K562 (cell line): ENCODE measurements around the gene RPAIN. TPM values are rescaled to one million over a fixed set of nuclear protein-coding genes. Genes with fewer than 3 reads are reported as not detected.

Experiments
- ATAC-seq: fragments of 200-7000 bp; cut with Tn5 transposase; 3 replicates; pipeline ENCODE4 v1.9.1; 2020; ENCODE audit warnings: moderate library complexity
- BruUV-seq: library from RNA; stranded (reverse); fragments of 400-500 nt; replicated peaks from 2 replicates; lab custom pipeline; 2021; lab: Mats Ljungman, UMichigan
- CTCF ChIA-PET: fragments of 300-600 bp; formaldehyde crosslinking; extraction: SDS; loops from one replicate; lab custom pipeline; 2021; ENCODE audit warnings: low intra/inter-chr PET ratio; lab: Yijun Ruan, JAX
- POLR2A ChIA-PET: fragments of 300-600, 350-650 bp; sonication (Branson Sonifier 250); formaldehyde crosslinking; extraction: SDS; loops from one replicate; lab custom pipeline; 2021; ENCODE audit warnings: antibody characterized with exemption, inconsistent platforms; lab: Yijun Ruan, JAX
- DNase-seq, 4 experiments: peaks; one replicate each; pipeline versions ENCODE4 v3.0.0 to v3.0.0-alpha.2; 2011 to 2018; ENCODE audit warnings: low spot score in 3 of 4, mixed read lengths in 3 of 4; ENCODE audit errors: extremely low read depth in 1 of 4
- FAIRE-seq: peaks from 2 replicates; lab custom pipeline; 2011; peaks lifted over from hg19 to GRCh38; lab: Jason Lieb, UNC
- H2AFZ ChIP-seq: 2 replicates; pipeline ENCODE4 v1.6.0; 2011; ENCODE audit warnings: low read depth, low read length, control low read depth, inconsistent platforms
- H3K27ac ChIP-seq: fragments of 200-600 bp; 3 replicates; pipeline ENCODE4 v1.8.0; 2011; ENCODE audit warnings: low read depth, mild to moderate bottlenecking, control low read depth, inconsistent platforms, low read length, moderate library complexity, mixed read lengths; ENCODE audit errors: extremely low read depth
- H3K27me3 ChIP-seq, 2 experiments: fragments of 300-600 bp in 1 of 2; 2 replicates in 1 of 2; 3 replicates in 1 of 2; pipeline versions ENCODE4 v1.6.0 to v1.8.0; 2011; ENCODE audit warnings: inconsistent platforms in 2 of 2, low read length in 2 of 2, mild to moderate bottlenecking in 1 of 2, mixed read lengths in 1 of 2, moderate library complexity in 1 of 2; ENCODE audit not compliant: control insufficient read depth in 2 of 2, insufficient read depth in 2 of 2
- H3K36me3 ChIP-seq: fragments of 300-600 bp; 3 replicates; pipeline ENCODE4 v1.8.0; 2011; ENCODE audit warnings: mild to moderate bottlenecking, low read length, inconsistent platforms; ENCODE audit not compliant: control insufficient read depth, insufficient read depth
- H3K4me1 ChIP-seq, 2 experiments: fragments of 200-600 bp in 1 of 2; replicated peaks in 1 of 2; 2 replicates in 1 of 2; 3 replicates in 1 of 2; pipeline versions ENCODE4 v1.5.1 to v1.8.0; 2011; ENCODE audit warnings: inconsistent platforms in 2 of 2, low read length in 2 of 2, mild to moderate bottlenecking in 1 of 2, mixed read lengths in 1 of 2, moderate library complexity in 1 of 2; ENCODE audit not compliant: control insufficient read depth in 2 of 2, insufficient read depth in 2 of 2
- H3K4me2 ChIP-seq: 2 replicates; pipeline ENCODE4 v1.6.1; 2011; ENCODE audit warnings: low read length, control low read depth, inconsistent platforms, mixed read lengths; ENCODE audit not compliant: insufficient read depth
- H3K4me3 ChIP-seq: fragments of 200-600 bp; sonication (generic), shearing (Covaris generic); 2 replicates; pipeline ENCODE4 v1.5.1; 2016; ENCODE audit warnings: control low read depth, inconsistent platforms
- H3K79me2 ChIP-seq: fragments of 200-600 bp; 3 replicates; pipeline ENCODE4 v1.8.0; 2011; ENCODE audit warnings: low read length, inconsistent platforms; ENCODE audit not compliant: control insufficient read depth, insufficient read depth
- H3K9ac ChIP-seq, 2 experiments: 2 replicates each; pipeline versions ENCODE4 v1.6.0 to v1.6.1; 2011; ENCODE audit warnings: low read depth in 2 of 2, low read length in 2 of 2, control low read depth in 1 of 2, inconsistent platforms in 1 of 2, mild to moderate bottlenecking in 1 of 2, mixed read lengths in 1 of 2; ENCODE audit not compliant: insufficient read depth in 1 of 2
- H3K9me1 ChIP-seq: one replicate; pipeline ENCODE4 v1.6.0; 2011; ENCODE audit warnings: inconsistent platforms, mild to moderate bottlenecking, low read length, moderate library complexity; ENCODE audit not compliant: control insufficient read depth, insufficient read depth
- H3K9me3 ChIP-seq: replicated peaks from 2 replicates; pipeline ENCODE4 v1.5.1; 2011; ENCODE audit warnings: low read depth, low read length, inconsistent platforms; ENCODE audit not compliant: control insufficient read depth, insufficient read depth
- H4K20me1 ChIP-seq: replicated peaks from 2 replicates; pipeline ENCODE4 v1.6.1; 2011; ENCODE audit warnings: low read length, inconsistent platforms, mixed read lengths; ENCODE audit not compliant: control insufficient read depth, insufficient read depth
- BDP1 ChIP-seq: IDR thresholded peaks from 3 replicates; pipeline ENCODE4 v1.6.1; 2011; ENCODE audit not compliant: insufficient read length, insufficient read depth
- BRD4 ChIP-seq: fragments of 200-600 bp; sonication (generic); IDR thresholded peaks from 2 replicates; pipeline ENCODE4 v1.6.1; 2017; ENCODE audit warnings: inconsistent platforms
- E4F1 ChIP-seq: fragments of 250-450 bp; sonication (Bioruptor Pico); IDR thresholded peaks from 2 replicates; pipeline ENCODE4 v1.5.0; 2021; ENCODE audit warnings: mild to moderate bottlenecking, borderline replicate concordance
- EGR1 ChIP-seq: fragments of 450-650 bp; conservative IDR thresholded peaks from 2 replicates; pipeline ENCODE4 v1.6.1; 2017; ENCODE audit warnings: mild to moderate bottlenecking
- FOXA3 ChIP-seq, 2 experiments: fragments of 450-650 bp in 1 of 2; sonication (generic) in 1 of 2; formaldehyde crosslinking; IDR thresholded peaks in 1 of 2; conservative IDR thresholded peaks in 1 of 2; 2 replicates each; pipeline versions ENCODE4 v1.4.0 to v1.8.0; 2020 to 2022; ENCODE audit warnings: mild to moderate bottlenecking in 2 of 2, missing genetic modification reagents in 1 of 2
- HNRNPK ChIP-seq: fragments of 200-400 bp; formaldehyde crosslinking; IDR thresholded peaks from one replicate; pipeline ENCODE4 v1.6.1; 2018; ENCODE audit warnings: mild to moderate bottlenecking, low read depth, low read length; ENCODE audit not compliant: poor library complexity, severe bottlenecking
- IRF2 ChIP-seq: sonication (generic); formaldehyde crosslinking; IDR thresholded peaks from 2 replicates; pipeline ENCODE4 v1.8.1; 2022; ENCODE audit warnings: mild to moderate bottlenecking, missing genetic modification reagents
- KHSRP ChIP-seq: fragments of 450-650 bp; IDR thresholded peaks from 2 replicates; pipeline ENCODE4 v1.6.1; 2017
- MEF2D ChIP-seq: conservative IDR thresholded peaks from 2 replicates; pipeline ENCODE4 v1.6.1; 2016; ENCODE audit warnings: low read depth, missing genetic modification characterization, missing compliant biosample characterization
- NFE2L1 ChIP-seq: fragments of 450-650 bp; IDR thresholded peaks from 2 replicates; pipeline ENCODE4 v1.6.1; 2016; ENCODE audit warnings: missing genetic modification characterization, low read depth, mild to moderate bottlenecking, missing compliant biosample characterization, moderate library complexity, borderline replicate concordance
- NR1H2 ChIP-seq: sonication (generic); formaldehyde crosslinking; IDR thresholded peaks from 2 replicates; pipeline ENCODE4 v1.4.0; 2020; ENCODE audit warnings: mild to moderate bottlenecking, missing genetic modification reagents
- NR2C2 ChIP-seq, 2 experiments: fragments of 200-800 bp in 1 of 2; sonication (Bioruptor generic) in 1 of 2; sonication (generic) in 1 of 2; formaldehyde crosslinking in 1 of 2; IDR thresholded peaks; 2 replicates each; pipeline versions ENCODE4 v1.6.1 to v1.8.0; 2016 to 2022; ENCODE audit warnings: mild to moderate bottlenecking in 1 of 2, missing compliant biosample characterization in 1 of 2, missing genetic modification characterization in 1 of 2, missing genetic modification reagents in 1 of 2
- PYGO2 ChIP-seq: fragments of 450-650 bp; IDR thresholded peaks from 2 replicates; pipeline ENCODE4 v1.6.1; 2016; ENCODE audit warnings: mild to moderate bottlenecking, missing genetic modification characterization, moderate library complexity, missing compliant biosample characterization
- RBM14 ChIP-seq: fragments of 200-400 bp; formaldehyde crosslinking; IDR thresholded peaks from 2 replicates; pipeline ENCODE4 v1.6.1; 2018; ENCODE audit warnings: low read depth, mild to moderate bottlenecking, low read length, moderate library complexity, borderline replicate concordance; ENCODE audit not compliant: insufficient read depth
- SIN3B ChIP-seq: fragments of 450-650 bp; IDR thresholded peaks from 2 replicates; pipeline ENCODE4 v1.6.1; 2017; ENCODE audit warnings: low read depth, mild to moderate bottlenecking, moderate library complexity
- TCF3 ChIP-seq: sonication (generic); formaldehyde crosslinking; IDR thresholded peaks from 2 replicates; pipeline ENCODE4 v1.4.0; 2020; ENCODE audit warnings: mild to moderate bottlenecking, missing genetic modification reagents
- ZBED1 ChIP-seq: IDR thresholded peaks from 2 replicates; pipeline ENCODE4 v1.6.1; 2014
- ZNF124 ChIP-seq: sonication (generic); formaldehyde crosslinking; IDR thresholded peaks from 2 replicates; pipeline ENCODE4 v1.8.1; 2022; ENCODE audit warnings: missing genetic modification reagents
- ZSCAN29 ChIP-seq: fragments of 450-650 bp; IDR thresholded peaks from 2 replicates; pipeline ENCODE4 v1.6.1; 2017
- WGBS: fragments of 100-300 bp; shearing (Covaris generic); methylation state at CpG from one replicate; pipeline ENCODE4 v1.1.6; 2016; ENCODE audit warnings: low coverage, mixed read lengths; ENCODE audit not compliant: insufficient coverage; ENCODE audit errors: missing lambda C conversion rate; 5-methylcytosine and 5-hydroxymethylcytosine counted together
- in situ Hi-C: fragments of 300-500 bp; cut with MboI; formaldehyde crosslinking; loops from 4 replicates; pipeline ENCODE4 v1.15.0; 2018; ENCODE audit warnings: inconsistent platforms, mixed read lengths
- intact Hi-C: fragments of 100-400 bp; cut with micrococcal nuclease; formaldehyde crosslinking; loops from 2 replicates; pipeline ENCODE4 v1.14.2; 2022
- polyA plus RNA-seq, 8 experiments: library from polyadenylated mRNA; depleted of rRNA in 4 of 8; stranded (reverse) in 5 of 8; unstranded in 3 of 8; fragments of >200 nt; fragmentation: Nextera tagmentation in 2 of 8; fragmentation: Illumina TruSeq in 1 of 8; extraction: Ambion mirVana in 2 of 8; extraction: Trizol in 1 of 8; gene quantifications; 2 replicates each; pipeline versions ENCODE4 v1.2.1 to v1.2.3, GENCODE V29; 2011 to 2014; ENCODE audit warnings: inconsistent platforms in 1 of 8, missing spikeins in 1 of 8
- total RNA-seq, 7 experiments: library from RNA; depleted of rRNA in 6 of 7; stranded (reverse); fragments of >200 nt in 6 of 7; fragmentation: Illumina TruSeq in 2 of 7; extraction: Trizol in 2 of 7; gene quantifications; 2 replicates each; pipeline versions ENCODE4 v1.2.1 to v1.2.3, GENCODE V29; 2011 to 2021; ENCODE audit warnings: low replicate concordance in 1 of 7
- TF ChIP-seq, protein P1 (sequence below): fragments of 200-800 bp; sonication (Bioruptor generic); IDR thresholded peaks from 2 replicates; pipeline ENCODE4 v1.6.1; 2017; ENCODE audit warnings: missing genetic modification characterization, missing compliant biosample characterization

Gene RPAIN
- total and polyA plus RNA-seq, 9 of the 15 experiments (the other 6 are each of a cell fraction or from before 2014, with no cell fraction given), result 27.3 to 63.7 (median 38.5) TPM

GRCh38 chr17:5418858-5419355, 1.1 kb upstream of the RPAIN start:
- DNase-seq (peak in 1 of 4 experiments; percentile 45), FAIRE-seq (peak; percentile 19), ATAC-seq (peak; percentile 16)
- ChIA-PET POLR2A (interaction anchor here (0.6 to 2.0 kb wide), 15 partner anchors 8 to 245 kb away, joined by 3 to 13 read pairs (median 4); partner anchors contain the start of genes C1QBP, DHX33 and ZNF594), CTCF (no interaction called here)
- TSS peak; percentile 75 for BruUV-seq
- Histone ChIP-seq H3K4me1 (peaks cover 3 to 9% of the 10 kb centered on the region in 2 experiments; a peak in 3 of 5 replicates), H3K9ac (peak overlapping the region; percentile 98 to 99), H3K9me3 (no peaks in the 10 kb centered on the region), H3K27me3 (no peaks in the 10 kb centered on the region), H3K27ac (peak overlapping the region; percentile 97), H3K4me3 (peak overlapping the region; percentile 92), H3K9me1 (no peaks in the 10 kb centered on the region), H3K36me3 (peaks cover 54% of the 10 kb centered on the region), H2AFZ (peak overlapping the region; percentile 100), H3K79me2 (peaks cover 77% of the 10 kb centered on the region), H4K20me1 (no peaks in the 10 kb centered on the region), H3K4me2 (peak overlapping the region; percentile 97)
- 0% methylated on average over 26 of the region's 26 CpGs for WGBS
- intact Hi-C loops (no loop called here), in situ Hi-C loops (no loop called here)
- TF ChIP-seq MEF2D, result 0 out of 2 replicates have a peak, but pooled peaks have one; percentile 34
- TF ChIP-seq ZNF124 (CRISPR knock-in tag), result no peak
- TF ChIP-seq PYGO2 (tag), result no peak
- no peak for TF ChIP-seq NFE2L1
- TF ChIP-seq HNRNPK, result no peak
- TF ChIP-seq FOXA3 (CRISPR knock-in tag; conservative IDR thresholded peaks at IDR 0.05 in 1 of 2, IDR thresholded peaks at IDR 0.05 in 1 of 2), result no peak
- 0 out of 2 replicates have a peak, but pooled peaks have one; percentile 45 for TF ChIP-seq ZSCAN29
- no peak for TF ChIP-seq IRF2
- no peak for TF ChIP-seq ZBED1
- TF ChIP-seq EGR1, result peak; percentile 71
- no peak for TF ChIP-seq KHSRP
- TF ChIP-seq TCF3 (CRISPR knock-in tag), result no peak
- TF ChIP-seq NR2C2 (CRISPR knock-in tag; IDR thresholded peaks at IDR 0.05), result no peak
- TF ChIP-seq NR2C2 (tag; IDR thresholded peaks at IDR 0.05), result no peak
- TF ChIP-seq RBM14, result no peak
- TF ChIP-seq, protein P1, sequence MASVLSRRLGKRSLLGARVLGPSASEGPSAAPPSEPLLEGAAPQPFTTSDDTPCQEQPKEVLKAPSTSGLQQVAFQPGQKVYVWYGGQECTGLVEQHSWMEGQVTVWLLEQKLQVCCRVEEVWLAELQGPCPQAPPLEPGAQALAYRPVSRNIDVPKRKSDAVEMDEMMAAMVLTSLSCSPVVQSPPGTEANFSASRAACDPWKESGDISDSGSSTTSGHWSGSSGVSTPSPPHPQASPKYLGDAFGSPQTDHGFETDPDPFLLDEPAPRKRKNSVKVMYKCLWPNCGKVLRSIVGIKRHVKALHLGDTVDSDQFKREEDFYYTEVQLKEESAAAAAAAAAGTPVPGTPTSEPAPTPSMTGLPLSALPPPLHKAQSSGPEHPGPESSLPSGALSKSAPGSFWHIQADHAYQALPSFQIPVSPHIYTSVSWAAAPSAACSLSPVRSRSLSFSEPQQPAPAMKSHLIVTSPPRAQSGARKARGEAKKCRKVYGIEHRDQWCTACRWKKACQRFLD, result no peak
- TF ChIP-seq E4F1, result no peak
- no peak for TF ChIP-seq SIN3B
- no peak for TF ChIP-seq NR1H2 (CRISPR knock-in tag)
- no peak for TF ChIP-seq BDP1
- TF ChIP-seq BRD4, result peak; percentile 14; the same call in 1 of the 2 replicates
